SK-N-SH (cell line): ENCODE results near the gene ARGLU1. TPM values are rescaled to one million over a fixed set of nuclear protein-coding genes. Genes with fewer than 3 reads are reported as not detected.

Experiments used
- CTCF ChIA-PET: fragments of 300-600, 350-600 bp; formaldehyde crosslinking; extraction: SDS; loops from one replicate; lab custom pipeline; 2021; lab: Yijun Ruan, JAX
- POLR2A ChIA-PET: fragments of 350-600 bp; sonication (Branson Sonifier 250); formaldehyde crosslinking; extraction: SDS; loops from one replicate; lab custom pipeline; 2020; ENCODE audit warnings: antibody characterized with exemption, inconsistent platforms; lab: Yijun Ruan, JAX
- DNase-seq: peaks from one replicate; pipeline ENCODE4 v3.0.0; 2012
- H2AFZ ChIP-seq: fragments of 200-600 bp; sonication (generic); 2 replicates; pipeline ENCODE4 v1.8.1; 2016; ENCODE audit warnings: antibody characterized with exemption, mild to moderate bottlenecking, low read depth
- H3F3A ChIP-seq: fragments of 200-600 bp; sonication (generic); replicated peaks from 2 replicates; pipeline ENCODE3; 2016; ENCODE audit warnings: antibody characterized with exemption, mild to moderate bottlenecking; ENCODE audit not compliant: insufficient read depth
- H3K27ac ChIP-seq, 2 experiments: fragments of 200-500 bp in 1 of 2; fragments of 200-600 bp in 1 of 2; sonication (Bioruptor generic) in 1 of 2; sonication (generic), shearing (Covaris generic) in 1 of 2; 2 replicates each; pipeline versions ENCODE4 v1.5.1 to v1.6.1; 2014 to 2016; ENCODE audit warnings: low read depth in 2 of 2, inconsistent platforms in 1 of 2, low read length in 1 of 2, mild to moderate bottlenecking in 1 of 2, mixed read lengths in 1 of 2
- H3K27me3 ChIP-seq: fragments of 200-600 bp; sonication (generic), shearing (Covaris generic); 2 replicates; pipeline ENCODE4 v1.6.1; 2016; ENCODE audit warnings: mixed run types; ENCODE audit not compliant: insufficient read depth
- H3K36me3 ChIP-seq, 2 experiments: fragments of 200-500 bp in 1 of 2; fragments of 200-600 bp in 1 of 2; sonication (Bioruptor generic) in 1 of 2; sonication (generic) in 1 of 2; replicated peaks in 1 of 2; 2 replicates each; pipeline versions ENCODE3 to v1.5.1; 2014 to 2016; ENCODE audit warnings: low read length in 1 of 2, mild to moderate bottlenecking in 1 of 2; ENCODE audit not compliant: insufficient read depth in 2 of 2, control insufficient read depth in 1 of 2
- H3K4me1 ChIP-seq, 2 experiments: fragments of 200-500 bp in 1 of 2; fragments of 200-600 bp in 1 of 2; sonication (Bioruptor generic) in 1 of 2; sonication (generic), shearing (Covaris generic) in 1 of 2; 2 replicates each; pipeline versions ENCODE4 v1.5.1 to v1.6.1; 2014 to 2016; ENCODE audit warnings: low read depth in 1 of 2, low read length in 1 of 2, mixed run types in 1 of 2; ENCODE audit not compliant: insufficient read depth in 2 of 2, control insufficient read depth in 1 of 2
- H3K4me2 ChIP-seq: fragments of 200-600 bp; sonication (generic), shearing (Covaris generic); 2 replicates; pipeline ENCODE4 v1.6.1; 2017; ENCODE audit warnings: mixed run types
- H3K4me3 ChIP-seq, 2 experiments: fragments of 200-500 bp in 1 of 2; fragments of 200-600 bp in 1 of 2; sonication (Bioruptor generic) in 1 of 2; sonication (generic), shearing (Covaris generic) in 1 of 2; 2 replicates each; pipeline versions ENCODE4 v1.5.1 to v1.8.1; 2014 to 2016; ENCODE audit warnings: low read depth in 2 of 2, inconsistent platforms in 1 of 2, low read length in 1 of 2, mild to moderate bottlenecking in 1 of 2, mixed read lengths in 1 of 2, moderate library complexity in 1 of 2
- H3K79me2 ChIP-seq: fragments of 200-600 bp; sonication (generic); 2 replicates; pipeline ENCODE4 v1.8.1; 2017; ENCODE audit warnings: mild to moderate bottlenecking; ENCODE audit not compliant: insufficient read depth
- H3K9ac ChIP-seq: fragments of 200-600 bp; sonication (generic); 2 replicates; pipeline ENCODE4 v1.6.1; 2017; ENCODE audit warnings: mixed run types
- H3K9me2 ChIP-seq: fragments of 200-600 bp; sonication (generic); 2 replicates; pipeline ENCODE4 v1.6.1; 2017; ENCODE audit warnings: mixed run types
- H3K9me3 ChIP-seq: fragments of 200-600 bp; sonication (generic); 2 replicates; pipeline ENCODE4 v1.6.1; 2017; ENCODE audit warnings: mixed run types, mild to moderate bottlenecking, moderate library complexity
- H4K20me1 ChIP-seq: fragments of 200-600 bp; sonication (generic); 2 replicates; pipeline ENCODE4 v1.6.1; 2017; ENCODE audit warnings: mild to moderate bottlenecking, mixed run types; ENCODE audit not compliant: insufficient read depth
- CTCF ChIP-seq: fragments of 200-600 bp; sonication (generic); IDR thresholded peaks from 2 replicates; pipeline ENCODE4 v1.6.1; 2017; ENCODE audit warnings: antibody characterized with exemption, mild to moderate bottlenecking, moderate library complexity
- EP300 ChIP-seq, 2 experiments: IDR thresholded peaks; 2 replicates each; pipeline versions ENCODE4 v1.4.0 to v1.6.1; 2012; ENCODE audit warnings: borderline replicate concordance in 1 of 2, low read depth in 1 of 2, low read length in 1 of 2
- EZH2phosphoT487 ChIP-seq: fragments of 200-600 bp; sonication (generic); IDR thresholded peaks from 2 replicates; pipeline ENCODE4 v1.6.1; 2017; ENCODE audit warnings: low read depth, mixed run types, mild to moderate bottlenecking, antibody characterized with exemption, moderate library complexity, borderline replicate concordance
- FOSL2 ChIP-seq: IDR thresholded peaks from 2 replicates; pipeline ENCODE4 v1.4.0; 2012; ENCODE audit warnings: low read depth, mild to moderate bottlenecking, moderate library complexity, borderline replicate concordance
- FOXJ3 ChIP-seq: sonication (generic); formaldehyde crosslinking; IDR thresholded peaks from 2 replicates; pipeline ENCODE4 v1.5.1; 2020; ENCODE audit warnings: mild to moderate bottlenecking, missing genetic modification reagents
- GABPA ChIP-seq: IDR thresholded peaks from 2 replicates; pipeline ENCODE4 v1.4.0; 2012; ENCODE audit warnings: low read depth, mild to moderate bottlenecking
- MXI1 ChIP-seq: IDR thresholded peaks from 2 replicates; pipeline ENCODE4 v1.6.1; 2012; ENCODE audit warnings: mild to moderate bottlenecking, low read depth, low read length, improper control_type of control experiment
- PBX3 ChIP-seq: IDR thresholded peaks from 2 replicates; pipeline ENCODE4; 2012
- RFX5 ChIP-seq: IDR thresholded peaks from 2 replicates; pipeline ENCODE4 v1.6.1; 2012; ENCODE audit warnings: mild to moderate bottlenecking, improper control_type of control experiment, low read length
- RXRA ChIP-seq: IDR thresholded peaks from 2 replicates; pipeline ENCODE4 v1.4.0; 2012; ENCODE audit warnings: low read depth, mild to moderate bottlenecking, borderline replicate concordance
- SMC3 ChIP-seq: IDR thresholded peaks from 2 replicates; pipeline ENCODE4 v1.6.1; 2012; ENCODE audit warnings: low read depth, low read length, improper control_type of control experiment
- TEAD4 ChIP-seq: IDR thresholded peaks from 2 replicates; pipeline ENCODE4 v1.4.0; 2012; ENCODE audit warnings: mild to moderate bottlenecking, borderline replicate concordance; ENCODE audit not compliant: insufficient read depth
- USF2 ChIP-seq: fragments of 150-350 bp; IDR thresholded peaks from 2 replicates; pipeline ENCODE4 v1.6.1; 2017; ENCODE audit warnings: antibody characterized with exemption, low read length, low read depth, borderline replicate concordance
- YY1 ChIP-seq: IDR thresholded peaks from 2 replicates; pipeline ENCODE4 v1.4.0; 2012; ENCODE audit warnings: low read depth, mild to moderate bottlenecking
- WGBS: methylation state at CpG from one replicate; pipeline ENCODE4 v1.1.6; 2017; ENCODE audit warnings: low lambda C conversion rate; 5-methylcytosine and 5-hydroxymethylcytosine counted together
- polyA plus RNA-seq, 3 experiments: library from polyadenylated mRNA; depleted of rRNA; stranded (reverse); fragments of >200 nt; gene quantifications; 2 replicates each; pipeline ENCODE4 v1.2.3, GENCODE V29; 2012

Gene ARGLU1
- polyA plus RNA-seq, 1 of the 3 experiments (the other 2 are of a cell fraction), result 101 TPM

GRCh38 chr13:106586648-106587166, 18.8 kb upstream of the ARGLU1 start:
- TF ChIP-seq EP300 (IDR thresholded peaks at IDR 0.05; ENCODE audit: borderline replicate concordance in 1 of 2, low read depth in 1 of 2, low read length in 1 of 2) (no peak), CTCF (no peak), GABPA (no peak), RFX5 (no peak), FOSL2 (no peak), USF2 (no peak), TEAD4 (no peak), FOXJ3 (CRISPR knock-in tag) (no peak), RXRA (no peak)
- TF ChIP-seq, all 33 proteins: peak for 0
- Histone ChIP-seq H3K79me2 (no peaks in the 10 kb centered on the region), H3K4me3 (no peak overlapping the region), H3K4me2 (no peak overlapping the region), H3K36me3 (no peaks in the 10 kb centered on the region), H3K9ac (no peak overlapping the region), H3K27me3 (no peaks in the 10 kb centered on the region; the same call in 1 of the 2 replicates), H2AFZ (no peak overlapping the region), H3F3A (no peaks in the 10 kb centered on the region), H4K20me1 (no peaks in the 10 kb centered on the region), H3K9me2 (no peaks in the 10 kb centered on the region), H3K27ac (no peak overlapping the region), H3K9me3 (no peaks in the 10 kb centered on the region), H3K4me1 (no peaks in the 10 kb centered on the region)
- ChIA-PET POLR2A (no interaction called here), CTCF (no interaction called here)
- no peak for DNase-seq
- 47% methylated on average over 4 of the region's 4 CpGs for WGBS

GRCh38 chr13:106581225-106581624, 13.3 kb upstream of the ARGLU1 start:
- WGBS, result 62% methylated on average over 4 of the region's 4 CpGs
- H4K20me1 ChIP-seq, result no peaks in the 10 kb centered on the region
- ChIA-PET CTCF (no interaction called here), POLR2A (no interaction called here)
- no peaks in the 10 kb centered on the region for H3K9me3 ChIP-seq
- no peaks in the 10 kb centered on the region; the same call in 1 of the 2 replicates for H3K27me3 ChIP-seq
- no peak overlapping the region for H3K27ac ChIP-seq
- H3F3A ChIP-seq, result no peaks in the 10 kb centered on the region
- no peak overlapping the region for H3K4me2 ChIP-seq
- H3K9me2 ChIP-seq, result no peaks in the 10 kb centered on the region
- TF ChIP-seq EZH2phosphoT487 (no peak), PBX3 (no peak), MXI1 (no peak), FOXJ3 (CRISPR knock-in tag) (no peak), YY1 (no peak), SMC3 (no peak)
- no peaks in the 10 kb centered on the region for H3K4me1 ChIP-seq
- no peak for DNase-seq
- no peak overlapping the region for H2AFZ ChIP-seq
- no peaks in the 10 kb centered on the region for H3K79me2 ChIP-seq
- H3K36me3 ChIP-seq, result no peaks in the 10 kb centered on the region
- H3K9ac ChIP-seq, result no peak overlapping the region
- no peak overlapping the region for H3K4me3 ChIP-seq
